ENCODE results near the gene GPR22. TPM values are rescaled to one million over a fixed set of nuclear protein-coding genes. Genes with fewer than 3 reads are reported as not detected.
A peak's percentile ranks its signal among the peaks of the same experiment; 100 is the strongest.

The GPR22 gene
- total and polyA plus RNA-seq, 2 of the 8 experiments (the other 6 are each of a cell fraction or from before 2014, with no cell fraction given) = 0.02 TPM; not detected in 1

DNA sequence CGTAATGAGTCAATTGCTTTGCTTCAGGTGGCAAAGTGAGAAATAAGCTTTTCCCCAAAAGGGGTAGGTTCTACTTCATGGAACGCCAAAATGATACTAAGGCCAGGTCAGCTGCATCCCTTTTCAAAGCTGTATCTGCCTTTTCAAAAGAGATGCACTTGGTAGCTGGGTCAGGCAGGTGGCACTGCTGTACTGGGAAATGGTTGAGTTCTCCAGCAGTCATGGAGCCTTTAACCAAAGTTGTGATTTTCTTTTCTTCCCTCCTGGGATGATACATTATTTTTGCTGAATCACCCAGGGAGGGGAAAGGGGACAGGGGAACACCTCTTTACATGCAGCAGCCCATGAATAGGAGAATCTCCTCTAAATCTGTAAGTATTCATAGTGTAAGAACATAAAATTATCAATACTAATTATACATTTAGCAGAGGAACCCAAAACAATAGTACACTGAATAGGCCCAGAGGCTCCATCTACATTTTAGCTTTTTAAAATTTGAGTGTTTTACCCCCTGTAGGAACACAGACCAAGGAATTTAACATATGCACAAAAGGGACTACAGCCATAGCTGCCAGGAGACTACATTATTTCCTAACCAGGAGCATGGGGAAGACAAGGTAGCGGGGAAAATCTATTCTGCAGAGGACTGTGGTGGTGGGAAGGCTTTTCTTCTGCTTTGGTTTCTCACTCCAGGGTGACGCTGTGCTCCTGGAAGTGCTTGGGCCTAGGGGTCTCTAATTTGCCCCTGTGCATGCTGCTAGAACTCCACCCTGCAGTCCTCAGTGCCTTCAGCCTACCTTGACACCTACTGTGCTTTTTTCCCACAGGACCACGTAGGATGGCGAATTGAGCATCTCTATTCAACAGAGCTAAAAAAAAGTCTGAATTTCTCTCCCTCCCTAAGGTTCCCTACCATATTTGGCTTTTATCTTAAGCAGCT, 6.4 kb upstream of the GPR22 start:
- POLR2A ChIA-PET (ENCODE audit: partially characterized antibody) = interaction anchor here (0.9 to 1.1 kb wide), 2 partner anchors 15 to 101 kb away, joined by 3 read pairs; partner anchors contain the start of genes COG5 and DUS4L
- Histone ChIP-seq H4K91ac (replicated peaks; ENCODE audit: insufficient read length, low read length) (no peak overlapping the region), H3K4me2 (ENCODE audit: insufficient read depth in 1 of 2, low read depth in 2 of 2, low read length in 2 of 2) (no peak overlapping the region)

More for the DNA sequence above, 6.4 kb upstream of the GPR22 start:
- H3K79me2 ChIP-seq (ENCODE audit: control insufficient read depth in 1 of 2, insufficient read depth in 2 of 2, low read length in 2 of 2) = no peaks in the 10 kb centered on the region
- no peak overlapping the region for H2BK15ac ChIP-seq (ENCODE audit: low read length)
- H2AK5ac ChIP-seq (ENCODE audit: low read depth, low read length) = no peak overlapping the region
- no peaks in the 10 kb centered on the region for H3K79me1 ChIP-seq (ENCODE audit: low read depth, low read length)
- H3K27ac ChIP-seq (ENCODE audit: low read depth, low read length) = no peak overlapping the region
- no peaks in the 10 kb centered on the region for H3K9me3 ChIP-seq (ENCODE audit: insufficient read depth in 2 of 2, low read depth in 1 of 2, low read length in 1 of 2)
- no peaks in the 10 kb centered on the region for H3K36me3 ChIP-seq (ENCODE audit: control insufficient read depth in 2 of 4, insufficient read depth in 4 of 4, low read length in 3 of 4)
- CTCF ChIA-PET (ENCODE audit: partially characterized antibody) = interaction anchor here (0.6 to 2.9 kb wide), 31 partner anchors 9 to 683 kb away, joined by 3 to 19 read pairs (median 4); no protein-coding TSS in a partner anchor
- WGBS, 2 experiments (ENCODE audit: extremely low coverage in 1 of 2, insufficient coverage in 1 of 2, insufficient read length in 1 of 2, insufficient replicate concordance in 2 of 2, low coverage in 1 of 2, low lambda C conversion rate in 2 of 2, missing lambda C conversion rate in 1 of 2) = 64% methylated on average over 6 of the region's 6 CpGs; no CpG with 5 or more reads in 1 of the 2 experiments
- H3K14ac ChIP-seq (ENCODE audit: insufficient read length) = no peak overlapping the region
- H3K4ac ChIP-seq (replicated peaks; ENCODE audit: insufficient read length, low read depth, low read length) = no peak overlapping the region
- peaks cover 0 to 6% (median 1%) of the 10 kb centered on the region in 4 experiments; a peak in 4 of 7 replicates for H3K4me1 ChIP-seq (replicated peaks in 1 of 4; ENCODE audit: control insufficient read depth in 3 of 4, insufficient read depth in 4 of 4, low read length in 3 of 4)
- FAIRE-seq (peak; percentile 71), DNase-seq (ENCODE audit: low read depth in 1 of 2, low spot score in 2 of 2) (peak in 1 of 2 experiments; percentile 10)
- no peak overlapping the region for H2AFZ ChIP-seq (ENCODE audit: low read length)
- H3K4me3 ChIP-seq (ENCODE audit: extremely low read depth in 1 of 4, insufficient read depth in 2 of 4, low read depth in 3 of 4, low read length in 4 of 4) = no peak overlapping the region
- H2BK5ac ChIP-seq (ENCODE audit: low read depth, low read length) = no peak overlapping the region
- no peak overlapping the region for H3K18ac ChIP-seq (ENCODE audit: extremely low read depth, low read length)
- H3K23ac ChIP-seq (ENCODE audit: insufficient read length) = no peak overlapping the region
- TF ChIP-seq RAD21 (IDR thresholded peaks at IDR 0.05 in 1 of 2, conservative IDR thresholded peaks at IDR 0.05 in 1 of 2; ENCODE audit: low read depth in 2 of 2, low read length in 2 of 2) (peak; percentile 93 to 94), JUND (IDR thresholded peaks at IDR 0.05; ENCODE audit: low read length) (no peak), BACH1 (IDR thresholded peaks at IDR 0.05; ENCODE audit: low read length) (peak; percentile 70)
- TF ChIP-seq, protein P1, sequence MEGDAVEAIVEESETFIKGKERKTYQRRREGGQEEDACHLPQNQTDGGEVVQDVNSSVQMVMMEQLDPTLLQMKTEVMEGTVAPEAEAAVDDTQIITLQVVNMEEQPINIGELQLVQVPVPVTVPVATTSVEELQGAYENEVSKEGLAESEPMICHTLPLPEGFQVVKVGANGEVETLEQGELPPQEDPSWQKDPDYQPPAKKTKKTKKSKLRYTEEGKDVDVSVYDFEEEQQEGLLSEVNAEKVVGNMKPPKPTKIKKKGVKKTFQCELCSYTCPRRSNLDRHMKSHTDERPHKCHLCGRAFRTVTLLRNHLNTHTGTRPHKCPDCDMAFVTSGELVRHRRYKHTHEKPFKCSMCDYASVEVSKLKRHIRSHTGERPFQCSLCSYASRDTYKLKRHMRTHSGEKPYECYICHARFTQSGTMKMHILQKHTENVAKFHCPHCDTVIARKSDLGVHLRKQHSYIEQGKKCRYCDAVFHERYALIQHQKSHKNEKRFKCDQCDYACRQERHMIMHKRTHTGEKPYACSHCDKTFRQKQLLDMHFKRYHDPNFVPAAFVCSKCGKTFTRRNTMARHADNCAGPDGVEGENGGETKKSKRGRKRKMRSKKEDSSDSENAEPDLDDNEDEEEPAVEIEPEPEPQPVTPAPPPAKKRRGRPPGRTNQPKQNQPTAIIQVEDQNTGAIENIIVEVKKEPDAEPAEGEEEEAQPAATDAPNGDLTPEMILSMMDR (IDR thresholded peaks at IDR 0.05; ENCODE audit: control extremely low read depth in 1 of 3, insufficient read depth in 1 of 3, low read depth in 1 of 3, low read length in 3 of 3) = peak; percentile 61 to 85 (median 72)
- no peaks in the 10 kb centered on the region for H3K27me3 ChIP-seq (replicated peaks in 1 of 4; ENCODE audit: control insufficient read depth in 3 of 4, extremely low read depth in 1 of 4, insufficient read depth in 3 of 4, low read length in 3 of 4)
- H3K23me2 ChIP-seq (ENCODE audit: low read depth, low read length) = no peaks in the 10 kb centered on the region
- H4K8ac ChIP-seq (ENCODE audit: extremely low read depth, insufficient read depth, low read length) = no peak overlapping the region; the same call in 1 of the 2 replicates
- no peak overlapping the region for H2BK12ac ChIP-seq (ENCODE audit: low read depth, low read length)
- no peak overlapping the region for H4K5ac ChIP-seq (ENCODE audit: insufficient read length, low read depth, low read length)
- peaks cover 1 to 2% of the 10 kb centered on the region in 2 experiments for H4K20me1 ChIP-seq (replicated peaks in 1 of 2; ENCODE audit: control insufficient read depth in 1 of 2, insufficient read depth in 2 of 2, low read length in 2 of 2)
- H3K56ac ChIP-seq (replicated peaks; ENCODE audit: insufficient read length, low read depth, low read length) = no peak overlapping the region
- no peak overlapping the region for H2BK120ac ChIP-seq (replicated peaks; ENCODE audit: low read depth, low read length)
- H2BK20ac ChIP-seq (ENCODE audit: low read length) = no peak overlapping the region
- no peak overlapping the region for H3K9ac ChIP-seq (replicated peaks in 1 of 4; ENCODE audit: extremely low read depth in 1 of 4, low read depth in 3 of 4, low read length in 3 of 4)

All from H1 (cell line).